RCC 7860 (cell line): ENCODE data around the gene OGFOD3.
A peak's percentile ranks its signal among the peaks of the same experiment; 100 is the strongest.

Experiments
- DNase-seq: peaks from one replicate; pipeline ENCODE4 v3.0.0-alpha.2; 2015; ENCODE audit warnings: low spot score
- FAIRE-seq: peaks from 2 replicates; lab custom pipeline; 2012; peaks lifted over from hg19 to GRCh38; lab: Jason Lieb, UNC

The OGFOD3 gene

GRCh38 chr17:82410014-82410716 lies 8.2 kb downstream of the OGFOD3 start:
- FAIRE-seq (no peak), DNase-seq (no peak)

DNA sequence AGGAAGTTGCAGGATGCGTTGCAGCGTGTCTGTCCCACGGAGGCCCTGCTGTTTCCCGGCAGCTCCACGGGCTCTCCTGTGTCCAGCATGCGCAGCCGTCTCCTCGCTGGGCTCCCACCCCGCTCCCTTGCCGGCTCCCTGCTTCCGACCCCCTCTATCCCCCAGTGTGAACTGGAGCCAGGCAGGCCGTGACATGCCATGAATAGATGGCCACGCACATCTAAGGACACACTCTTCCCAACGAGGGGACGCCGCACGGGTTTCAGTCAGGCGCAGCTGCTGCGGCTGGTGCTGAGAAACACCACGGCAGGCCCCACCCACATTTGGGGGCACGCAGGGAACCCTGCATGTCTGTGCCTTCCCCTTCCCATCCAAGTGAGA lies 9.5 kb downstream of the OGFOD3 start:
- DNase-seq (no peak), FAIRE-seq (no peak)

DNA sequence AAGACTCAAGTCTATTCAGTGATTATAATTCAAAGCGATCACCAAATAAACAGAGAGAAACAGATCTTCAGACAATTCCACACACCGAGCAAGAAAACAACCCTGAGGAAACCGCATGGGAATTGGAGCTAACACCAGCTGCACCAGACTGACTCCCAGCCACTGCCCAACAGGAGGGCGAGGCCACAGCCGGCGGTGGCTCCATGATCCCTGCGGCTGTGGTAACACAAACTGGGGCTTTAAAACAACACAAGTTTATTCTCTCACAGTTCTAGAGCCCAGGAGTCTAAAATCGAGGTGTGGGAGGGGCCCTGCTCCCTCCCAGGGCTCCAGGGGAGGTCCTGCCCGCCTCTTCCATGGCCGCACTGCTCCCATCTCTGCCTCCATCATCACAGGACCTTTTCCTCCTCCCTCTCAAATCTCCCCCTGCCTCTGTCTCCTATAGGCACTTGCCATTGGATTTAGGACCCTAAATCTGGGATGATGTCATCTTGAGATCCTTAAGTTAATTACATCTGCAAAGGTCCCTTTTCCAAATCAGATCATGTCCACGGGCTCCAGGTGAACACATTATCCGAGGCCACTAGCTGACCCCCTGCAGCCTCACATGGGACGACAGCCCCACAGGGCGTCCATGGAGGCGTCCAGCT lies 10.0 kb downstream of the OGFOD3 start:
- FAIRE-seq = no peak
- DNase-seq = no peak

- DNase-seq (peak; percentile 80), FAIRE-seq (peak; percentile 65)
Measured at GRCh38 chr17:82407255-82407654, 11.1 kb downstream of the OGFOD3 start.

DNA sequence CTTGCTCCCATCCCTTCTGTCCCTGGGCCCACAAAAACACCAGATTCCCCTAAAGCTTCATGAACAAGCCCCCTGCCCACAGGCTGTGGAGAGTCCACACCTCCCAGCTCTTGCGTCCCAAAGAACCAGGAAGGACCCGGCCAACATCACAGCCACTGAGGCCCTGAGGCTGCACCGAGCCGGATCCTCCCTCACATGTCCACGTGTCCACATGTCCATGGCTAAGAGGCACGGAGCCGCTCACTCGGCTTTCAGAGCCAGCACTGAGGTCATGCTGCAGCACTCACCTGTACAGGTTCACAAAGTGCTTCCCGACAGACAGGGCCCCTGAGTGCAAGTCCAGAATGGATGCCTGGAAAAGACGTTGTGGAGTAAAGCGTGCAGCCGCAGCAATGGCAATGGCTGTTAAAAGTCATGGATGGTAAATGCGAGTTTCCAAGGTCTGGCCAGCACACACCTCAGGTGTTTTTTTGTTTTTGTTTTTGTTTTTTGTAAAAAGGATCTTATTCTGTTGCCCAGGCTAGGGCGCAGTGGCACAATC lies 12.2 kb downstream of the OGFOD3 start:
- DNase-seq (no peak), FAIRE-seq (no peak)

GRCh38 chr17:82405051-82405450 lies 13.3 kb downstream of the OGFOD3 start:
- DNase-seq (no peak), FAIRE-seq (no peak)

GRCh38 chr17:82403662-82404660 lies 14.4 kb downstream of the OGFOD3 start:
- no peak for FAIRE-seq

DNA sequence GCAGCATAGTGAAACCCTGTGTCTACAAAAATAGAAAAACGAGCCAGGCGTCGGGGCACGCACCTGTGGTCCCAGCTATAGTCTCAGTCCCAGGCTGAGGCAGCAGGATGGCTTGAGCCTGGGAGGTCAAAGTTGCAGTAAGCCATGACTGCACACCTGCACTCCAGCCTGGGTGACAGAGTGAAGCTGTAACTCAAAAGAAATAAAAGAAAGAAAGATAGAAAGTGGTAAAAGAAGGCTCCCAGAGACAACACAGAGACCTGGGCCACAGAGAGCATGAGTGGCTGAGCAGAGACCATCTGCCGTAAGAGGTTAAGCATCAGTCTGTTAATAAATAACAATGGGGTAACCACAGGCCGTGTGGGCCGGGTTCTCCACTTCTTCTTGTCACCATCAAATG lies 15.5 kb downstream of the OGFOD3 start:
- peak; percentile 64 for DNase-seq
- FAIRE-seq = peak; percentile 90

More at GRCh38 chr17:82403662-82404660, 14.4 kb downstream of the OGFOD3 start:
- DNase-seq = no peak

GRCh38 chr17:82400830-82401229 lies 17.6 kb downstream of the OGFOD3 start:
- FAIRE-seq (no peak), DNase-seq (no peak)

DNA sequence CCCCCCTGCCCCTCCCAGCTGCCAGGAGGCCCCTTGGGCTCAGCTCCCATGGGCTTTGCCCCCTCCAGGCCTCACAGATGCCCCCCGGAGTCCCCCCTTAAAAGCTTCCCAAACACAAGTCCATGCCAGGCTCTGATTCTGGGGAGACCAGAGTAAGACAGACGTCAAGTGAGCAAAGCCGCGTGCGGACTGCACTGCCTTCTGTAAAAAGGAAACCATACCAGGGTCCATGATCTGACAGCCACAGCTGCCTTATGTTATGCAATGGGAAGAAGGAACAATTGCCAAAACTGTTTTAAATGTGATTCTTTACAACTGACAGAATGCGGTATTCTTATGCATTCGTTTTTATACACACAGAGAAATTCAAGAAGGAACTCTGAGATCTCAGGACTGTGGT lies 18.2 kb downstream of the OGFOD3 start:
- DNase-seq = no peak
- FAIRE-seq = no peak

DNA sequence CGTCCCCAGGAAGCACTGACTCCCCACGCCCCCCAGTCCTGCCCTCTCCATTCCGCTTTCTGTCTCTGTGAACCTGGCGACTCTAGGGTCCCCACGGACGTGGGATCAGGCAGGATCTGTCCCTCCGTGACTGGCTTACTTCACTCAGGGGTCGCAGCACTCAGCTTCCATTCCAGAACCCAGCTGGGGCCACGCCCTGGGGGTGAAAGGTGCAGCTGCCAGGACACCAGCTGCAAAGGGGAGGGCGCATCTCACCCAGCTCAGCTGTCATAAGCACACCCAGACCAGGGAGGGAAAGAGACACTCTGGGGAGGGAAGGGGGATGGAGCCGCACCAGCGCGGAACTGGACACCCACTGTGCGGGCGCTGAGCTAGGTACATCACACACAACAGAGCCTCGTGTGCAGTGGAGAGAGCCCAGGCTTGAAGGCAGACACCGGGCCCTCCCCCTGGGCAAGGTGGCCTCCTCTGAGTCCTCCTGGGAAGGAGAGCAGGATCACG lies 18.7 kb downstream of the OGFOD3 start:
- DNase-seq = no peak
- no peak for FAIRE-seq

GRCh38 chr17:82399041-82399441 lies 19.3 kb downstream of the OGFOD3 start:
- FAIRE-seq (no peak), DNase-seq (no peak)

- FAIRE-seq (no peak), DNase-seq (no peak)
Measured at GRCh38 chr17:82397449-82398335, 20.7 kb downstream of the OGFOD3 start.

DNA sequence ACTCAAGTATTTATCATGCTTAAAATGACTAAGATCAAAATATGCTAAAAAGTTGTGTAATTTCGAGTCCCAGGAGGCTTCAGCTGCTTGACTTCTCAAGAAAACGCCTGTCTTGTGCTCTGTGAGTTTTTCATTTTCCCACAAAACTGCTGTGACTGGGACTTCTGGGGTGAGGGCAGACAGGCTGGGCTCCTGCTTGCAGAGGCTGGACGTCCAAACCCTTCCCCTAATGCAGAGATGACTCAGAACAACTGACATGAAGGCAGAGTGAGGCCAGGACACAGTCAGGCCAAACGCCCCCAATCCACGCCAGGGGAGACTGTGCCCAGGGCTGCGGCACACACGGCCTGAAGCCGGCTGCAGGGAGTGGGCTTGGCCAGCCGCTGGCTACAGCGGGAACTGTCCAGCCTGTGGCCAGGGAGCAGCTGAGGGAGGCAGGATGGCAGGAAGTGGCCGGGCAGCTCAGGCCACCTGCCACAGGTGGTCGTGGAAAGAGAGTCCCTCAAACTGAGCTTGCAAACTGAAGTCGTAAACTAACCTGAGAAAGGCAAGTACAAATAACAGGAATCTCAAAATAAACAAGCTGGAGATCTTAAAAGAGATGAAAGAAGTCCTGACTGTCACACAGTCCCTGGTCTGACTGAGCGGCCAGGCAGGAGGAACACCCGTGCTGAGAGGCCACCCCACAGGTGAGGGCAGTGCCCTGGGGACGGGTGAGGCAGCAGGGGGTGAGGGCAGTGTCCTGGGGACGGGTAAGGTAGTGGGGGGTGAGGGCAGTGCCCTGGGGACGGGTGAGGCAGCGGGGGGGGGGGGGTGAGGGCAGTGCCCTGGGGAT lies 21.6 kb downstream of the OGFOD3 start:
- DNase-seq (no peak), FAIRE-seq (no peak)

DNA sequence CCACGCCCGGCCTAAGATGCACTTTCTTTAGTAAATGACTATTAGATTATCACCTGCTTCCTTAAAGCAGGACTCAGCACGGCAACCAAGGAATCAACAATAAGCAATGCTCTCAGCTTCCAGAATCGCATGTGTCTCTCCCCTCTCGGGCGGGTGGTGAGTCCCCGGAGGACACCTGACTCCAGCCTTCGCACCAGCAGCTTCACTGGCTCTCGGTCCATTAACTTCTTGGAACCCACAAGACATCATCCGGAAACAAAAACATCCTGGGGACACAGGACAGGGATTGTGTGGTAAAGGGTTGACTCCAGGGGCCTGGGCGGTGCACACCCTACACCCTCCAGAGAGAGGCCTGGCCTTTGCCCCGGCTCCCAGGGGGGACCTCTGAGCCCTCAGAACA lies 24.1 kb downstream of the OGFOD3 start:
- no peak for DNase-seq
- no peak for FAIRE-seq

DNA sequence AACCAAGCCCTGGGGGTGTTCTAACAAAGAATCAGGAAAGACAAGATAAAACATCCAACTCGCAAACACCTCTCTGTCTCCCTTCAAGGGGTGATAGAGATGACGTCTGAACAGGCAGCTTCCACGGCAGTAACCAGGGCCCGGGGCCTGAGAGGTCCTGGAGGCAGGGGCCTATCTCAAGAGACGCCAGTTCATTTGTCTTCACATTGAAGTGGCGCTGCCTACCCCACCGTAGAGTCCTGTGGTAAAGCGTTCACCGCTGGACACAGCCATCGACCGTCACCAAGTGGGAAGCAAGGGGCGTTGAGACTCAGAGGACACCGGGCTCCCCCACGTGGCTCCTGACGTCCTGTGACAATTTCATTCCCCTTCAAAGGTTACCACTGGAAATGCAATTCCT lies 25.4 kb downstream of the OGFOD3 start:
- no peak for FAIRE-seq

DNA sequence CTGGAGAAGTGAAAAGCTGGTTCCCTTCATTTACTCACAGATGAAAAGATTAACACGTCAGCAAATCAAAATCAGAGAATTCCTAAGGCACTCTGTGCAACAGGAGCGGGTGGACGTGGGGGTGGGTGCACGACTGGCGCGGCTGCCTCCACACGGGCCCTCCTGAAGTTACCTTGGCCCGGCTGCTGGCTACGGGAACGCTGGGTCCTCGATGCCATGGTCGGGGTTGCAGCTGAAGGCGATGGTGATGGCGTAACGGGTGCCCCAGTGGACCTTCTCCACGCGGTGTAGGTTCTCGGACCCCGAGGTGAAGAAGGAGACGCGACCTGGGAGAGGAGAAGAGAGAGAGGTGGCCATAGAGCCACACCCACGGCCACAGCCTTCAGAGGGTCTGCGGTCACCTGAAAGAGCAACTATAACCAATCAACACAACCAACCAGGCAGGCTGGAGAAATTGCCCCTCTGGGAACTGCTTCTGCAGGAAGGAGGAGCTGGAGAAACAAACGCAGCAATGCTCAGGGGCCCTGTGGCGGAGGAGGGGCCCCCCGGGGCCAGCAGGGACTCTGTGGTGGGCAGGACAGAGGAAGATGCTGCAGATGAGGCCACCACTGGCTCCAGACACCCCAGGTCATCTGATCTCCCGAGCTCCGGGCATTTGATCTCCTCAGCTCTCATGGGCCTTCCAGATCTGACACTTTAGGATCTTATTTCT lies 26.0 kb downstream of the OGFOD3 start:
- FAIRE-seq (no peak), DNase-seq (no peak)

More for the DNA sequence above, 25.4 kb downstream of the OGFOD3 start:
- no peak for DNase-seq

GRCh38 chr17:82391496-82392066 lies 26.8 kb downstream of the OGFOD3 start:
- FAIRE-seq (no peak), DNase-seq (no peak)
